ENCODE data around the gene UGT1A7.

Gene UGT1A7

DNA sequence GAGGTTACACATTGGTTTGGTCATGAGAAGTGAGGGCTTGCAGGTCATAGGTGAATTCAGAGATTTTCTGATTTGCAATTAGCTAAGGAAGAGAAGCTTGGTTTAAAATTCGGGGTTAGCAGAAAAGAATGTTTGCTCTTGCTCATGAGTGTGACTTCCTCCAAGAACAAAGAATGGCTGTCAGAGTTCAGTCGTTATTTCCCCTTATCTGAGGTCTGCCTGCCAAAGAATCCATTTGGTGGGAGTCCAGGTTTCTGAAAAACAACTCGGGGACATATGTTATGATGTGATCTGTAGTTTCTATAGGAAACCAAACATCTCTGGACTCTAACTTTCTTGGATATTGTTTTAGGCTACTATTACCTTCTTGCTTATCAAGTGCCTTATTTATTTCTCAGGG lies 7.8 kb downstream of the UGT1A7 start:
- no peaks in the 10 kb centered on the region for H3K36me3 ChIP-seq (ENCODE audit: low read length)
- H3K9me2 ChIP-seq (replicated peaks; ENCODE audit: insufficient read depth, low read length) = no peaks in the 10 kb centered on the region
- no peaks in the 10 kb centered on the region for H3F3A ChIP-seq (ENCODE audit: insufficient read depth)
- H3K4me3 ChIP-seq (ENCODE audit: insufficient read depth, low read length, poor library complexity, severe bottlenecking) = no peak overlapping the region
- no peaks in the 10 kb centered on the region for H3K27me3 ChIP-seq (ENCODE audit: low read length)
- TF ChIP-seq EZH2phosphoT487 (conservative IDR thresholded peaks at IDR 0.05; ENCODE audit: low read length) = no peak
- TF ChIP-seq, protein P1, sequence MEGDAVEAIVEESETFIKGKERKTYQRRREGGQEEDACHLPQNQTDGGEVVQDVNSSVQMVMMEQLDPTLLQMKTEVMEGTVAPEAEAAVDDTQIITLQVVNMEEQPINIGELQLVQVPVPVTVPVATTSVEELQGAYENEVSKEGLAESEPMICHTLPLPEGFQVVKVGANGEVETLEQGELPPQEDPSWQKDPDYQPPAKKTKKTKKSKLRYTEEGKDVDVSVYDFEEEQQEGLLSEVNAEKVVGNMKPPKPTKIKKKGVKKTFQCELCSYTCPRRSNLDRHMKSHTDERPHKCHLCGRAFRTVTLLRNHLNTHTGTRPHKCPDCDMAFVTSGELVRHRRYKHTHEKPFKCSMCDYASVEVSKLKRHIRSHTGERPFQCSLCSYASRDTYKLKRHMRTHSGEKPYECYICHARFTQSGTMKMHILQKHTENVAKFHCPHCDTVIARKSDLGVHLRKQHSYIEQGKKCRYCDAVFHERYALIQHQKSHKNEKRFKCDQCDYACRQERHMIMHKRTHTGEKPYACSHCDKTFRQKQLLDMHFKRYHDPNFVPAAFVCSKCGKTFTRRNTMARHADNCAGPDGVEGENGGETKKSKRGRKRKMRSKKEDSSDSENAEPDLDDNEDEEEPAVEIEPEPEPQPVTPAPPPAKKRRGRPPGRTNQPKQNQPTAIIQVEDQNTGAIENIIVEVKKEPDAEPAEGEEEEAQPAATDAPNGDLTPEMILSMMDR (IDR thresholded peaks at IDR 0.05; ENCODE audit: insufficient read depth, low read length, poor library complexity, severe bottlenecking) = no peak
- no peak overlapping the region for H3K27ac ChIP-seq (ENCODE audit: low read depth, low read length)
- H3K9ac ChIP-seq (ENCODE audit: low read length) = no peak overlapping the region
- H3K79me2 ChIP-seq (ENCODE audit: insufficient read depth, low read length) = no peaks in the 10 kb centered on the region
- no peak overlapping the region for H3K4me2 ChIP-seq (ENCODE audit: low read depth, low read length, poor library complexity, severe bottlenecking)
- no peaks in the 10 kb centered on the region for H4K20me1 ChIP-seq (ENCODE audit: low read depth, low read length)
- no peaks in the 10 kb centered on the region for H3K9me3 ChIP-seq (ENCODE audit: insufficient read depth, low read length)
- no peak overlapping the region for H2AFZ ChIP-seq (ENCODE audit: low read depth, low read length, severe bottlenecking)

DNA sequence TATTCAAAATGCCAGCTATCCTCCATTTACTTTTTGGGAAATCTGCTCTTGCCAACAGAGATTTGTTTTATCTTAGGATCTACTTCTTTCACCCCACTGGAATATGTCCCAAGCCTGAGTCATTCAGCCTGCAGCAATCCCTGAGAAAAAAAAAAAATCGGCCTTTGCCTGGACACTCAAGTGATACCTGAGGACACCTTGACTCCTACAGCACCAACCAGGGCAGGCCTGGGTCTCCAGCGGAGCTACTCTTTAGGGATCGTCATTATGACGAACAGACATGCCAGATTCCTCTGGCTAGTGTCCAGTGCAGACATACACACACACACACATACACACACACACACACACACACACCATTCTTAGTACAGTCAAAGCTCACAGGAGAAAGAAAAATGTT lies 8.7 kb downstream of the UGT1A7 start:
- H3K4me2 ChIP-seq (ENCODE audit: low read depth, low read length, poor library complexity, severe bottlenecking) = no peak overlapping the region
- no peak overlapping the region for H3K27ac ChIP-seq (ENCODE audit: low read depth, low read length)
- no peak overlapping the region for H3K4me3 ChIP-seq (ENCODE audit: insufficient read depth, low read length, poor library complexity, severe bottlenecking)
- no peak overlapping the region for H2AFZ ChIP-seq (ENCODE audit: low read depth, low read length, severe bottlenecking)
- no peaks in the 10 kb centered on the region for H3F3A ChIP-seq (ENCODE audit: insufficient read depth)
- H4K20me1 ChIP-seq (ENCODE audit: low read depth, low read length) = no peaks in the 10 kb centered on the region
- no peaks in the 10 kb centered on the region for H3K9me2 ChIP-seq (replicated peaks; ENCODE audit: insufficient read depth, low read length)
- H3K79me2 ChIP-seq (ENCODE audit: insufficient read depth, low read length) = no peaks in the 10 kb centered on the region
- no peaks in the 10 kb centered on the region for H3K36me3 ChIP-seq (ENCODE audit: low read length)
- H3K27me3 ChIP-seq (ENCODE audit: low read length) = no peaks in the 10 kb centered on the region
- TF ChIP-seq, protein P1 (IDR thresholded peaks at IDR 0.05; ENCODE audit: insufficient read depth, low read length, poor library complexity, severe bottlenecking) = no peak
- TF ChIP-seq EZH2phosphoT487 (conservative IDR thresholded peaks at IDR 0.05; ENCODE audit: low read length) = no peak
- H3K9me3 ChIP-seq (ENCODE audit: insufficient read depth, low read length) = no peaks in the 10 kb centered on the region
- H3K9ac ChIP-seq (ENCODE audit: low read length) = no peak overlapping the region

DNA sequence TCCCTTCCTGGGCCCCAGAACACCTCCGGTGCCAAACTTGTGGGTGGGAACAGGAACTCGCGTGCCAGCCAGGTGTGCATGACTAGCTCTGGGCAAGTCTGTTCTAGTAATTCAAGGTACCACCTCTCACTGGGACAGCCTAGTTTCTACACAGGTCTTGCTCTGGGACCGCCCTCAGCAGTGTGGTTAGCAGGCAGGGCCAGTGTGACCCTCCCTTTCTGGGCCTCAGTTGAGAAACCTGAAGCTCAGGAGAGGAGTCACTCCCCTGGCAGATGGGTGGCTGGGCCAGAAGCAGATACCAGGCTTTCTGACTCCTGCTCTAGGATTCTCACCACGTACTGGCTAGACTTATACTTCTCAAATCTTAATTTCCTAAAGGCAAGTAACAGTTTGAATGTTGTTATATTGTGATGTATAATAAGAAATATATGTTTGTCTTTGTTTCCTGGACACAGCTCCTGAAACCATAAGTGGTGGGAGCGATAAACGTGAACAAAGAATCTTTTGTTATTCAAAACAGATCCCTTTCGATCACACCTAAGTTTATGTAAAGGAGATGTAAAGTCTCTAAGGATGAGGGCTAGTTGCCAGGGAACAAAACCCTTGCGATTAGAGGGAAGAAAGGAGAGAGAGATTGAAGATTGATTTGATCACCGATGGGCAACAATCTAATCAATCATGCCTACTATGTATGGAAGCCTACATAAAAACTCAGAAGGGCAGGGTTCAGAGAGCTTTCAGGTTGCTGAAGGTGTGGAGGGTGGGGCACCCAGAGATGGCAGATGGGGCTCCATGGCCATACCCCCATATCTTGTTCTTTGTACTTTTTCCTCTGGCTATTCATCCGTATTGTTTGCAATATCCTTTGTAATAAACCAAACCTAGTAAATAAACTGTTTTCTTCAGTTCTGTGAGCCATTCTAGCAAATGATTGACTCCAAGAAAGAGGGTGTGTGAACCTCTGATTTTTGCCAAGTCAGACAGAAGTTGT lies 10.0 kb downstream of the UGT1A7 start:
- H3K9me2 ChIP-seq (replicated peaks; ENCODE audit: insufficient read depth, low read length) = no peaks in the 10 kb centered on the region
- H3K9ac ChIP-seq (ENCODE audit: low read length) = no peak overlapping the region
- H3K36me3 ChIP-seq (ENCODE audit: low read length) = no peaks in the 10 kb centered on the region
- no peaks in the 10 kb centered on the region for H3F3A ChIP-seq (ENCODE audit: insufficient read depth)
- H4K20me1 ChIP-seq (ENCODE audit: low read depth, low read length) = no peaks in the 10 kb centered on the region
- H3K79me2 ChIP-seq (ENCODE audit: insufficient read depth, low read length) = no peaks in the 10 kb centered on the region
- no peak overlapping the region for H3K4me2 ChIP-seq (ENCODE audit: low read depth, low read length, poor library complexity, severe bottlenecking)
- H2AFZ ChIP-seq (ENCODE audit: low read depth, low read length, severe bottlenecking) = no peak overlapping the region
- H3K4me3 ChIP-seq (ENCODE audit: insufficient read depth, low read length, poor library complexity, severe bottlenecking) = no peak overlapping the region
- H3K9me3 ChIP-seq (ENCODE audit: insufficient read depth, low read length) = no peaks in the 10 kb centered on the region
- TF ChIP-seq EZH2phosphoT487 (conservative IDR thresholded peaks at IDR 0.05; ENCODE audit: low read length) = no peak
- TF ChIP-seq, protein P1 (IDR thresholded peaks at IDR 0.05; ENCODE audit: insufficient read depth, low read length, poor library complexity, severe bottlenecking) = no peak
- H3K27ac ChIP-seq (ENCODE audit: low read depth, low read length) = no peak overlapping the region
- no peaks in the 10 kb centered on the region for H3K27me3 ChIP-seq (ENCODE audit: low read length)
